Lower leg skin (tissue), 3 donors: ENCODE results near the gene ATP8A2.
"Not testable (repeated sequence)": the region's sequence is repeated elsewhere in the genome, so short reads cannot be mapped to it uniquely, and the experiment has no call there.

ENCODE experiments used
- POLR2A ChIP-seq, 2 donors: fragments of 450-650 bp; IDR thresholded peaks; one replicate each; pipeline ENCODE4 v1.6.1; 2016 to 2017; ENCODE audit warnings: antibody characterized with exemption in 2 of 2, mild to moderate bottlenecking in 1 of 2, moderate library complexity in 1 of 2
- TF ChIP-seq, protein P1 (sequence below), 3 donors: fragments of 450-650 bp; IDR thresholded peaks; one replicate each; pipeline ENCODE4 v1.5.1; 2016; ENCODE audit warnings: antibody characterized with exemption in 3 of 3, mild to moderate bottlenecking in 3 of 3, moderate library complexity in 2 of 3

DNA sequence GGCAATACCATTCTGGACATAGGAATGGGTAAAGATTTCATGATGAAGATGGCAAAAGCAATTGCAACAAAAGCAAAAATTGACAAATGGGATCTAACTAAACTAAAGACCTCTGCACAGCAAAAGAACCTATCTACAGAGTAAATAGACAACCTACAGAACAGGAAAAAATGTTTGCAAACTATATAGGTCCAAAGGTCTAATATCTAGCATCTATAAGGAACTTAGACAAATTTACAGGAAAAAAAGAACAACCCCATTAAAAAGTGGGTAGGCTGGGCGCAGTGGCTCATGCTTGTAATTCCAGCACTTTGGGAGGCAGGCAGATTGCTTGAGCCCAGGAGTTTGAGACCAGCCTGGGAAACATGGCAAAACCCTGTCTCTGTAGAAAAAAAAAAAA, 418.4 kb downstream of the ATP8A2 start:
- TF ChIP-seq, protein P1, sequence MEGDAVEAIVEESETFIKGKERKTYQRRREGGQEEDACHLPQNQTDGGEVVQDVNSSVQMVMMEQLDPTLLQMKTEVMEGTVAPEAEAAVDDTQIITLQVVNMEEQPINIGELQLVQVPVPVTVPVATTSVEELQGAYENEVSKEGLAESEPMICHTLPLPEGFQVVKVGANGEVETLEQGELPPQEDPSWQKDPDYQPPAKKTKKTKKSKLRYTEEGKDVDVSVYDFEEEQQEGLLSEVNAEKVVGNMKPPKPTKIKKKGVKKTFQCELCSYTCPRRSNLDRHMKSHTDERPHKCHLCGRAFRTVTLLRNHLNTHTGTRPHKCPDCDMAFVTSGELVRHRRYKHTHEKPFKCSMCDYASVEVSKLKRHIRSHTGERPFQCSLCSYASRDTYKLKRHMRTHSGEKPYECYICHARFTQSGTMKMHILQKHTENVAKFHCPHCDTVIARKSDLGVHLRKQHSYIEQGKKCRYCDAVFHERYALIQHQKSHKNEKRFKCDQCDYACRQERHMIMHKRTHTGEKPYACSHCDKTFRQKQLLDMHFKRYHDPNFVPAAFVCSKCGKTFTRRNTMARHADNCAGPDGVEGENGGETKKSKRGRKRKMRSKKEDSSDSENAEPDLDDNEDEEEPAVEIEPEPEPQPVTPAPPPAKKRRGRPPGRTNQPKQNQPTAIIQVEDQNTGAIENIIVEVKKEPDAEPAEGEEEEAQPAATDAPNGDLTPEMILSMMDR (IDR thresholded peaks at IDR 0.05): not testable (repeated sequence)
- not testable (repeated sequence) for TF ChIP-seq POLR2A (IDR thresholded peaks at IDR 0.05)
